ENCODE results near the gene RCOR1. TPM values are rescaled to one million over a fixed set of nuclear protein-coding genes. Genes with fewer than 3 reads are reported as not detected.

Gene RCOR1
- total RNA-seq, 1 experiment from 2014 or later = 102 TPM

DNA sequence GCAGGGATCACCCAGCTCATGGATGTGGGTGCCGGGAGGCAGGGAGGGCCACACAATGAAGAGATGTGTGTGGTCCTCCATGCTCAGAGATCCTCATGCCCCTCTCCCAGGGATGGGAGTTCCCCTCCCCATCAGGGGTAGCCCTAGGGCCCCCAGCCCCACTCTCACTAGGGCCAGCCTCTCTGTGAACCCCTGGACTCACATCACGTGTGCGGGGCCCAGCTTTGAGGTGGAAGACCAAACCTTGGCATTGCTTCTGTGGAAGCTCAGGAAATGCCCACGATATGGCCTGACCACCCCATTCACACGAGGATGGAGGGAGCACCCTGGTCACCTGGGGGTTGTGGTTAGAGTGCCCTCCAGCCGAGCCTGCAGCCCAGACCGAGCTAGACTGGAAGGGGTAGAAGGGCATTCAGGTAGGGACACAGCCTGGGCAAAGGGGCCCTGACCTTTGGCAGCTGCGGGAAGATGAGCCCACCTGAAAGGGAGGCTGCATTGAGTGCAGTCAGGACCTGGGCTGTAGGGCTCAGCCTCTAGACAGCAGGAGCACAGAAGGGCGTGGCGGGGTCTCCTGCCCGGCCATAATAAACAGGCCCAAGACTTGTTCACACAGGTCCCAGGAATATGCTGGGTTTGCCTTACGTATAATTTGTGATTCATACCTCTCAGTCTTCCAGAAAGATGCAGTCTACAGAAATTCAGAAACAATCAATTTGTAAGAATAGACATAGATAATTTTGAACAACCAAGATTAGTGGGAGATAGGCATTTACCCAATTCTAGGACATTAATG, 34.8 kb upstream of the RCOR1 start:
- no peaks in the 10 kb centered on the region for H3K9me3 ChIP-seq (ENCODE audit: low read depth, low read length, poor library complexity, severe bottlenecking)
- H3K27ac ChIP-seq (ENCODE audit: low read depth, low read length, poor library complexity, severe bottlenecking) = no peak overlapping the region
- TF ChIP-seq, protein P1, sequence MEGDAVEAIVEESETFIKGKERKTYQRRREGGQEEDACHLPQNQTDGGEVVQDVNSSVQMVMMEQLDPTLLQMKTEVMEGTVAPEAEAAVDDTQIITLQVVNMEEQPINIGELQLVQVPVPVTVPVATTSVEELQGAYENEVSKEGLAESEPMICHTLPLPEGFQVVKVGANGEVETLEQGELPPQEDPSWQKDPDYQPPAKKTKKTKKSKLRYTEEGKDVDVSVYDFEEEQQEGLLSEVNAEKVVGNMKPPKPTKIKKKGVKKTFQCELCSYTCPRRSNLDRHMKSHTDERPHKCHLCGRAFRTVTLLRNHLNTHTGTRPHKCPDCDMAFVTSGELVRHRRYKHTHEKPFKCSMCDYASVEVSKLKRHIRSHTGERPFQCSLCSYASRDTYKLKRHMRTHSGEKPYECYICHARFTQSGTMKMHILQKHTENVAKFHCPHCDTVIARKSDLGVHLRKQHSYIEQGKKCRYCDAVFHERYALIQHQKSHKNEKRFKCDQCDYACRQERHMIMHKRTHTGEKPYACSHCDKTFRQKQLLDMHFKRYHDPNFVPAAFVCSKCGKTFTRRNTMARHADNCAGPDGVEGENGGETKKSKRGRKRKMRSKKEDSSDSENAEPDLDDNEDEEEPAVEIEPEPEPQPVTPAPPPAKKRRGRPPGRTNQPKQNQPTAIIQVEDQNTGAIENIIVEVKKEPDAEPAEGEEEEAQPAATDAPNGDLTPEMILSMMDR (conservative IDR thresholded peaks at IDR 0.05; ENCODE audit: low read depth, low read length) = no peak
- TF ChIP-seq EZH2 (IDR thresholded peaks at IDR 0.05; ENCODE audit: borderline replicate concordance, low read depth, low read length, poor library complexity, severe bottlenecking) = no peak
- no TSS peak for BruUV-seq (replicated peaks)
- intact Hi-C loops (cut with micrococcal nuclease; ENCODE audit: unreplicated experiment) = no loop called here
- ChIA-PET POLR2A (ENCODE audit: low non-redundant PET) (interaction anchor here (0.6 kb wide), 1 partner anchor 8 kb away, joined by 20 read pairs; no protein-coding TSS in a partner anchor), CTCF (no interaction called here)
- no peak overlapping the region for H3K4me3 ChIP-seq (ENCODE audit: low read depth, low read length, poor library complexity, severe bottlenecking)
- no peaks in the 10 kb centered on the region for H3K36me3 ChIP-seq (ENCODE audit: insufficient read depth, low read length, poor library complexity, severe bottlenecking)
- peaks cover 11% of the 10 kb centered on the region for H3K4me1 ChIP-seq (ENCODE audit: insufficient read depth, low read length, poor library complexity, severe bottlenecking)
- H3K27me3 ChIP-seq (replicated peaks; ENCODE audit: insufficient read depth, low read depth, low read length, poor library complexity) = no peaks in the 10 kb centered on the region
- no peak for DNase-seq (ENCODE audit: low spot score)

DNA sequence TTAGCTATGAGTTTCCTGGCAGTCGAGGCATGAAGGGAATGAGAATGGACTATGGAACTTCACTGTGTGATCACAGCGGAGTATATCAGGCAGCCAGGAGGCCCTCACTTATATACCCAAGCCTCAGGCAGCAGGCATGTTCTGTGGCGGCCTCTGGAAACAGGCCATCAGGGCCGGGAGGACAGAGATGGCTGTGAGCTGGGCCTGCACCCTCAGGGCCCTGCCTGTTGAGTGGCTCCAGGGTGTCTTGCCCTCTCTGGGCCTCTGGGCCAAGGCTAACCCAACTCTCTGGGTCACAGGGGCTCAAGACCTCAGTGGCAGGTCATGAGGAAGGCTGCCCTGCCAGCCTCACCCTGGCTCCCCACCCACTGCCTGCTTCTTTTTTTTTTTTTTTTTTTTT, 33.9 kb upstream of the RCOR1 start:
- Histone ChIP-seq H3K9me3 (ENCODE audit: low read depth, low read length, poor library complexity, severe bottlenecking) (no peaks in the 10 kb centered on the region), H3K36me3 (ENCODE audit: insufficient read depth, low read length, poor library complexity, severe bottlenecking) (no peaks in the 10 kb centered on the region), H3K4me1 (ENCODE audit: insufficient read depth, low read length, poor library complexity, severe bottlenecking) (peaks cover 11% of the 10 kb centered on the region), H3K27me3 (replicated peaks; ENCODE audit: insufficient read depth, low read depth, low read length, poor library complexity) (no peaks in the 10 kb centered on the region), H3K27ac (ENCODE audit: low read depth, low read length, poor library complexity, severe bottlenecking) (no peak overlapping the region), H3K4me3 (ENCODE audit: low read depth, low read length, poor library complexity, severe bottlenecking) (no peak overlapping the region)
- DNase-seq (ENCODE audit: low spot score) = no peak
- TF ChIP-seq, protein P1 (conservative IDR thresholded peaks at IDR 0.05; ENCODE audit: low read depth, low read length) = no peak
- TF ChIP-seq EZH2 (IDR thresholded peaks at IDR 0.05; ENCODE audit: borderline replicate concordance, low read depth, low read length, poor library complexity, severe bottlenecking) = no peak
- BruUV-seq (replicated peaks) = no TSS peak
- ChIA-PET CTCF (no interaction called here), POLR2A (ENCODE audit: low non-redundant PET) (interaction anchor here (0.6 to 0.7 kb wide), 2 partner anchors 9 to 458 kb away, joined by 13 to 20 read pairs; no protein-coding TSS in a partner anchor)
- intact Hi-C loops (cut with micrococcal nuclease; ENCODE audit: unreplicated experiment) = no loop called here

DNA sequence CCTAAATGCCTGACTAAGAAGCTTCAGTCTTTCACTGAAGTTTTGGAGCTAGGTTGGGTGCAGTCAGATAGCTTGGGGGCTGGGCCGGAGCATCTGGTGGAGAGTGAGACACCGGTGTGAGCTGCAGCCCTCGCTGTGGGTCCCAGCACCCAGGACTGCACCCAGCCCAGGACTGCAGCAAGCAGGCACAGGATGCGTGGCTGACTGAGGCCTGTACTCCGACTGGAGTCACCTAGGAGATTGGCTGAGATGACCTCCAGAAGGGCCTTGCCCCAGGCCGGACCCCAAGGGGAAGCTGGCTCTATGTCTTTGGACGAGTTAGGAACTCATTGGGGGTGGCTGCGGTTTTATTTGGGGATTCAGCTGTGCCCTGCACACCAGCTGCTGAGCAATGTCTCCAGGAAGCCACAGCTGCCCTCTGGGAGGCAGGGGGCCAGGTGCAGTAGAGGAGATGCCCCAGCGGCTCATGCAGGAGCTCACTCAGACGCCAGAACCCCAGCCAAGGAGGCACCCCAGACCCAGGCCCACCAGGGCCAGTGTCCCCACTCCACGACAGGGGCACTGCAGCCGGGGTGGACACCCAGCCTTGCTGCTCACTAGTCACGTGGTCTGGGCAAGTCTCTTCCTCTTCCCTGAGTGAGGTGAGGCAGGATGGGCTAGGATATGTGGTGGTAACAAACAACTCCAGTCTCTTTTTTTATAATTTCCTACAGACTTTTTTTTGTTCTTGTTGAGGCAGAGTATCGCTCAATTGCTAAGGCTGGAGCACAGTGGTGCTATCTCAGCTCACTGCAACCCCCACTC, 31.8 kb upstream of the RCOR1 start:
- TF ChIP-seq EZH2 (IDR thresholded peaks at IDR 0.05; ENCODE audit: borderline replicate concordance, low read depth, low read length, poor library complexity, severe bottlenecking) = no peak
- TF ChIP-seq, protein P1 (conservative IDR thresholded peaks at IDR 0.05; ENCODE audit: low read depth, low read length) = no peak
- Histone ChIP-seq H3K27me3 (replicated peaks; ENCODE audit: insufficient read depth, low read depth, low read length, poor library complexity) (no peaks in the 10 kb centered on the region), H3K27ac (ENCODE audit: low read depth, low read length, poor library complexity, severe bottlenecking) (no peak overlapping the region), H3K9me3 (ENCODE audit: low read depth, low read length, poor library complexity, severe bottlenecking) (no peaks in the 10 kb centered on the region), H3K4me1 (ENCODE audit: insufficient read depth, low read length, poor library complexity, severe bottlenecking) (no peaks in the 10 kb centered on the region), H3K36me3 (ENCODE audit: insufficient read depth, low read length, poor library complexity, severe bottlenecking) (no peaks in the 10 kb centered on the region), H3K4me3 (ENCODE audit: low read depth, low read length, poor library complexity, severe bottlenecking) (no peak overlapping the region)
- DNase-seq (ENCODE audit: low spot score) = no peak
- intact Hi-C loops (cut with micrococcal nuclease; ENCODE audit: unreplicated experiment) = no loop called here
- BruUV-seq (replicated peaks) = no TSS peak
- POLR2A ChIA-PET (ENCODE audit: low non-redundant PET) = no interaction called here
- CTCF ChIA-PET = no interaction called here
